ENCODE data around the gene PLAC1. TPM values are rescaled to one million over a fixed set of nuclear protein-coding genes. Genes with fewer than 3 reads are reported as not detected.

The PLAC1 gene
- total RNA-seq, 1 experiment from 2014 or later: not detected

DNA sequence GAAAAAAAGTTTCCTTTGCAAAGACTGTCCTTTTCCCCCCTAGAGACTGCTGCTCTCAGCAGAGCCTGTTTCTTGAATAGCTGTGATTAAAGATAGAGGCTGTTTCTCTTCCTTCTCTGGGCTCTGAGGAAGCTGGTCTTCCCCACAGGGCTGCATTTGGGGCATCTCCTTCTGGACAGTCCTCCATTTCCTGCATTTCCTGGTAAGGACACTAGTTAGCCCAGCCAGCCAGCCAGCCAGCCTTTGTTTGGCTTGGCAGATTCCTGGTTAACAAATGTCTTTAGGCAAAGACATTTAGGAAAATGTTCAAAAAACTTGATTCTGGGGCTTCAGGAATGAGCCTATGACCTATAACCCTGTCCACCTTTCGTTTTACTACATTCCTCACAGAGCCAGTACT is 34.0 kb upstream of the PLAC1 start:
- H3K4me1 Mint-ChIP-seq: peaks cover 19% of the 10 kb centered on the region
- no peak overlapping the region for H3K27ac Mint-ChIP-seq
- DNase-seq (ENCODE audit: low spot score): no peak
- TF ChIP-seq ELF4 (CRISPR knock-in tag; IDR thresholded peaks at IDR 0.05; ENCODE audit: low read depth) (no peak), ZNF219 (CRISPR knock-in tag; IDR thresholded peaks at IDR 0.05; ENCODE audit: borderline replicate concordance) (no peak), ZNF138 (CRISPR knock-in tag; conservative IDR thresholded peaks at IDR 0.05) (no peak)
- ChIA-PET CTCF (interaction anchor here (1.3 kb wide), 1 partner anchor 171 kb away, joined by 4 read pairs; no protein-coding TSS in a partner anchor), POLR2A (no interaction called here)
- no peaks in the 10 kb centered on the region for H3K9me3 Mint-ChIP-seq
- no peaks in the 10 kb centered on the region for H3K27me3 Mint-ChIP-seq (ENCODE audit: low read depth)
- no peak overlapping the region for H3K4me3 Mint-ChIP-seq
- no peaks in the 10 kb centered on the region for H3K36me3 Mint-ChIP-seq
- ATAC-seq: no peak

DNA sequence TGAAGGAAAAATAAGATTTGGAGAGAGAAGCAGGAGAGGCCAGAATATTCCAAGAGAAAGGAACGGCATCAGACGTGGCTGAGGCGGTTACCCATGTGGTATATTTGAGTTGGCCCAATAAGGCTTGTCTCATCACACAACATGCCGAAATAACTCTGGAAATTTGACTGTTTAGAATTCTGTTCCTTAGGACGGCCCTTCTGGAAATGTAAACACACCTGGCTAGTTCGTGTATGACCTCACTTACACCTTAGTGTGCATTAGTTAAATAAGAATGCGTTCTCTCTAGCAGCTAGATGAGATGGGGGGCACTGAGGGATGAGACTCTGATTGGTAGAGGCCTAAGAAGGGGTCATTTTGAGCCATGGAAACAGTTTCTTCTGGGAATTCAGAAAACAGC is 33.2 kb upstream of the PLAC1 start:
- ATAC-seq: no peak
- ChIA-PET POLR2A (no interaction called here), CTCF (interaction anchor here (1.3 kb wide), 1 partner anchor 171 kb away, joined by 4 read pairs; no protein-coding TSS in a partner anchor)
- Mint-ChIP-seq H3K27me3 (ENCODE audit: low read depth) (no peaks in the 10 kb centered on the region), H3K36me3 (no peaks in the 10 kb centered on the region), H3K4me3 (no peak overlapping the region), H3K9me3 (no peaks in the 10 kb centered on the region), H3K4me1 (peaks cover 19% of the 10 kb centered on the region), H3K27ac (no peak overlapping the region)
- TF ChIP-seq, protein P1, sequence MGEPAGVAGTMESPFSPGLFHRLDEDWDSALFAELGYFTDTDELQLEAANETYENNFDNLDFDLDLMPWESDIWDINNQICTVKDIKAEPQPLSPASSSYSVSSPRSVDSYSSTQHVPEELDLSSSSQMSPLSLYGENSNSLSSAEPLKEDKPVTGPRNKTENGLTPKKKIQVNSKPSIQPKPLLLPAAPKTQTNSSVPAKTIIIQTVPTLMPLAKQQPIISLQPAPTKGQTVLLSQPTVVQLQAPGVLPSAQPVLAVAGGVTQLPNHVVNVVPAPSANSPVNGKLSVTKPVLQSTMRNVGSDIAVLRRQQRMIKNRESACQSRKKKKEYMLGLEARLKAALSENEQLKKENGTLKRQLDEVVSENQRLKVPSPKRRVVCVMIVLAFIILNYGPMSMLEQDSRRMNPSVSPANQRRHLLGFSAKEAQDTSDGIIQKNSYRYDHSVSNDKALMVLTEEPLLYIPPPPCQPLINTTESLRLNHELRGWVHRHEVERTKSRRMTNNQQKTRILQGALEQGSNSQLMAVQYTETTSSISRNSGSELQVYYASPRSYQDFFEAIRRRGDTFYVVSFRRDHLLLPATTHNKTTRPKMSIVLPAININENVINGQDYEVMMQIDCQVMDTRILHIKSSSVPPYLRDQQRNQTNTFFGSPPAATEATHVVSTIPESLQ (CRISPR knock-in tag; IDR thresholded peaks at IDR 0.05): no peak
- TF ChIP-seq, protein P2, sequence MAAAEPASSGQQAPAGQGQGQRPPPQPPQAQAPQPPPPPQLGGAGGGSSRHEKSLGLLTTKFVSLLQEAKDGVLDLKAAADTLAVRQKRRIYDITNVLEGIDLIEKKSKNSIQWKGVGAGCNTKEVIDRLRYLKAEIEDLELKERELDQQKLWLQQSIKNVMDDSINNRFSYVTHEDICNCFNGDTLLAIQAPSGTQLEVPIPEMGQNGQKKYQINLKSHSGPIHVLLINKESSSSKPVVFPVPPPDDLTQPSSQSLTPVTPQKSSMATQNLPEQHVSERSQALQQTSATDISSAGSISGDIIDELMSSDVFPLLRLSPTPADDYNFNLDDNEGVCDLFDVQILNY (CRISPR knock-in tag; IDR thresholded peaks at IDR 0.05): no peak
- TF ChIP-seq, protein P3, sequence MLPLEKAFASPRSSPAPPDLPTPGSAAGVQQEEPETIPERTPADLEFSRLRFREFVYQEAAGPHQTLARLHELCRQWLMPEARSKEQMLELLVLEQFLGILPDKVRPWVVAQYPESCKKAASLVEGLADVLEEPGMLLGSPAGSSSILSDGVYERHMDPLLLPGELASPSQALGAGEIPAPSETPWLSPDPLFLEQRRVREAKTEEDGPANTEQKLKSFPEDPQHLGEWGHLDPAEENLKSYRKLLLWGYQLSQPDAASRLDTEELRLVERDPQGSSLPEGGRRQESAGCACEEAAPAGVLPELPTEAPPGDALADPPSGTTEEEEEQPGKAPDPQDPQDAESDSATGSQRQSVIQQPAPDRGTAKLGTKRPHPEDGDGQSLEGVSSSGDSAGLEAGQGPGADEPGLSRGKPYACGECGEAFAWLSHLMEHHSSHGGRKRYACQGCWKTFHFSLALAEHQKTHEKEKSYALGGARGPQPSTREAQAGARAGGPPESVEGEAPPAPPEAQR (CRISPR knock-in tag; IDR thresholded peaks at IDR 0.05): no peak
- no peak for TF ChIP-seq IRF2 (CRISPR knock-in tag; IDR thresholded peaks at IDR 0.05; ENCODE audit: borderline replicate concordance, low read depth)
- no peak for TF ChIP-seq NR1H2 (CRISPR knock-in tag; IDR thresholded peaks at IDR 0.05)
- DNase-seq (ENCODE audit: low spot score): no peak

DNA sequence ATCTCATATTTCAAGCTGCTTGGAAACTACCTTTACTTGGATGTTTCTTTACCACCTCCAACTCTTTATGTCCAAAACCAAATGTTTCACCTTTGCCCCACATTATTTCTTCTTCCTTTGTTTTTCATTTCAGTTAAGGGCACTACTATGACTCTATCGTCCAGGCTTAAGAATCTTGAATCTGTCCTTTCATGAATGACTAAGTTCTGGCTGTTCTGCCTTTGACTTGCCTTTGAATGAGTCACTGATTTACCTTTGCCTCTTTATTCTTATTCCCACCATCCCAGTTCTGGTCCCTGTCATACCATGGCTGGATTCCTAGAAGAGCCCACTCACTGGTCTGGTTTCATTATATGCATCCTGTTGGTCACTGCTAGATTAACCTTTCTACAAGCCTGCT is 30.6 kb upstream of the PLAC1 start:
- Mint-ChIP-seq H3K36me3 (no peaks in the 10 kb centered on the region), H3K9me3 (no peaks in the 10 kb centered on the region), H3K27ac (no peak overlapping the region), H3K27me3 (ENCODE audit: low read depth) (no peaks in the 10 kb centered on the region), H3K4me3 (no peak overlapping the region), H3K4me1 (peaks cover 19% of the 10 kb centered on the region)
- no peak for DNase-seq (ENCODE audit: low spot score)
- TF ChIP-seq, protein P4, sequence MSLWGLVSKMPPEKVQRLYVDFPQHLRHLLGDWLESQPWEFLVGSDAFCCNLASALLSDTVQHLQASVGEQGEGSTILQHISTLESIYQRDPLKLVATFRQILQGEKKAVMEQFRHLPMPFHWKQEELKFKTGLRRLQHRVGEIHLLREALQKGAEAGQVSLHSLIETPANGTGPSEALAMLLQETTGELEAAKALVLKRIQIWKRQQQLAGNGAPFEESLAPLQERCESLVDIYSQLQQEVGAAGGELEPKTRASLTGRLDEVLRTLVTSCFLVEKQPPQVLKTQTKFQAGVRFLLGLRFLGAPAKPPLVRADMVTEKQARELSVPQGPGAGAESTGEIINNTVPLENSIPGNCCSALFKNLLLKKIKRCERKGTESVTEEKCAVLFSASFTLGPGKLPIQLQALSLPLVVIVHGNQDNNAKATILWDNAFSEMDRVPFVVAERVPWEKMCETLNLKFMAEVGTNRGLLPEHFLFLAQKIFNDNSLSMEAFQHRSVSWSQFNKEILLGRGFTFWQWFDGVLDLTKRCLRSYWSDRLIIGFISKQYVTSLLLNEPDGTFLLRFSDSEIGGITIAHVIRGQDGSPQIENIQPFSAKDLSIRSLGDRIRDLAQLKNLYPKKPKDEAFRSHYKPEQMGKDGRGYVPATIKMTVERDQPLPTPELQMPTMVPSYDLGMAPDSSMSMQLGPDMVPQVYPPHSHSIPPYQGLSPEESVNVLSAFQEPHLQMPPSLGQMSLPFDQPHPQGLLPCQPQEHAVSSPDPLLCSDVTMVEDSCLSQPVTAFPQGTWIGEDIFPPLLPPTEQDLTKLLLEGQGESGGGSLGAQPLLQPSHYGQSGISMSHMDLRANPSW (CRISPR knock-in tag; conservative IDR thresholded peaks at IDR 0.05; ENCODE audit: low read depth): no peak
- TF ChIP-seq, protein P5, sequence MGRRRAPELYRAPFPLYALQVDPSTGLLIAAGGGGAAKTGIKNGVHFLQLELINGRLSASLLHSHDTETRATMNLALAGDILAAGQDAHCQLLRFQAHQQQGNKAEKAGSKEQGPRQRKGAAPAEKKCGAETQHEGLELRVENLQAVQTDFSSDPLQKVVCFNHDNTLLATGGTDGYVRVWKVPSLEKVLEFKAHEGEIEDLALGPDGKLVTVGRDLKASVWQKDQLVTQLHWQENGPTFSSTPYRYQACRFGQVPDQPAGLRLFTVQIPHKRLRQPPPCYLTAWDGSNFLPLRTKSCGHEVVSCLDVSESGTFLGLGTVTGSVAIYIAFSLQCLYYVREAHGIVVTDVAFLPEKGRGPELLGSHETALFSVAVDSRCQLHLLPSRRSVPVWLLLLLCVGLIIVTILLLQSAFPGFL (CRISPR knock-in tag; IDR thresholded peaks at IDR 0.05; ENCODE audit: borderline replicate concordance): no peak
- no peak for TF ChIP-seq MYBL2 (CRISPR knock-in tag; IDR thresholded peaks at IDR 0.05)
- no peak for TF ChIP-seq FOXK1 (CRISPR knock-in tag; IDR thresholded peaks at IDR 0.05)
- no peak for TF ChIP-seq SP1 (CRISPR knock-in tag; conservative IDR thresholded peaks at IDR 0.05)
- TF ChIP-seq NR2C2 (CRISPR knock-in tag; IDR thresholded peaks at IDR 0.05): no peak
- no peak for TF ChIP-seq TP53 (CRISPR knock-in tag; IDR thresholded peaks at IDR 0.05)
- TF ChIP-seq ZNF219 (CRISPR knock-in tag; IDR thresholded peaks at IDR 0.05; ENCODE audit: borderline replicate concordance): no peak
- no peak for TF ChIP-seq MXD4 (CRISPR knock-in tag; IDR thresholded peaks at IDR 0.05; ENCODE audit: borderline replicate concordance)
- no peak for TF ChIP-seq JUN (CRISPR knock-in tag; IDR thresholded peaks at IDR 0.05)
- TF ChIP-seq, protein P6, sequence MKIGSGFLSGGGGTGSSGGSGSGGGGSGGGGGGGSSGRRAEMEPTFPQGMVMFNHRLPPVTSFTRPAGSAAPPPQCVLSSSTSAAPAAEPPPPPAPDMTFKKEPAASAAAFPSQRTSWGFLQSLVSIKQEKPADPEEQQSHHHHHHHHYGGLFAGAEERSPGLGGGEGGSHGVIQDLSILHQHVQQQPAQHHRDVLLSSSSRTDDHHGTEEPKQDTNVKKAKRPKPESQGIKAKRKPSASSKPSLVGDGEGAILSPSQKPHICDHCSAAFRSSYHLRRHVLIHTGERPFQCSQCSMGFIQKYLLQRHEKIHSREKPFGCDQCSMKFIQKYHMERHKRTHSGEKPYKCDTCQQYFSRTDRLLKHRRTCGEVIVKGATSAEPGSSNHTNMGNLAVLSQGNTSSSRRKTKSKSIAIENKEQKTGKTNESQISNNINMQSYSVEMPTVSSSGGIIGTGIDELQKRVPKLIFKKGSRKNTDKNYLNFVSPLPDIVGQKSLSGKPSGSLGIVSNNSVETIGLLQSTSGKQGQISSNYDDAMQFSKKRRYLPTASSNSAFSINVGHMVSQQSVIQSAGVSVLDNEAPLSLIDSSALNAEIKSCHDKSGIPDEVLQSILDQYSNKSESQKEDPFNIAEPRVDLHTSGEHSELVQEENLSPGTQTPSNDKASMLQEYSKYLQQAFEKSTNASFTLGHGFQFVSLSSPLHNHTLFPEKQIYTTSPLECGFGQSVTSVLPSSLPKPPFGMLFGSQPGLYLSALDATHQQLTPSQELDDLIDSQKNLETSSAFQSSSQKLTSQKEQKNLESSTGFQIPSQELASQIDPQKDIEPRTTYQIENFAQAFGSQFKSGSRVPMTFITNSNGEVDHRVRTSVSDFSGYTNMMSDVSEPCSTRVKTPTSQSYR (CRISPR knock-in tag; IDR thresholded peaks at IDR 0.05): no peak
- no peak for TF ChIP-seq ZNF416 (CRISPR knock-in tag; IDR thresholded peaks at IDR 0.05)
- ChIA-PET CTCF (interaction anchor here (0.5 to 1.4 kb wide), 2 partner anchors 16 to 75 kb away, joined by 3 read pairs; no protein-coding TSS in a partner anchor), POLR2A (no interaction called here)
- ATAC-seq: no peak

All from WTC11 (cell line).